Measurements from ENCODE around the gene RNMT. TPM values are rescaled to one million over a fixed set of nuclear protein-coding genes. Genes with fewer than 3 reads are reported as not detected.

The RNMT gene
- total RNA-seq, 1 experiment from 2014 or later = 58.2 TPM

DNA sequence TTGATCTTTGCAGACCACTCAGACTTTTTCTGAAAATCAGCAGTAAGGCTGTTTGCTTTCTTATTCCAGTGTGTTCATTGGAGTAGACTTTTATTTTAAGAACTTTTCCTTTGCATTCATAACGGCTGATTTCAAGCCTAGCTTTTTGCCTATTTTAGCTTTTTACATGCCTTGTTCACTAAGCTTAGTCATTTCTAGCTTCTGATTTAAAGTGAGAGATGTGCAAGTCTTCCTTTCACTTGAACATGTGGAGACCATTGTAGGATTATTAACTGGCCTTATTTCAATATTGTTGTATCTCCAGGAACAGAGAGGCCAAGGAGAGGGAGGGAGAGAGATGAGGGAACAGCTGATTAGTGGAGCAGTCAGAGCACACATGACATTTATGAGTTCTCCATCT, 32.1 kb downstream of the RNMT start:
- H3K36me3 Mint-ChIP-seq = peaks cover 82% of the 10 kb centered on the region
- TF ChIP-seq, protein P1, sequence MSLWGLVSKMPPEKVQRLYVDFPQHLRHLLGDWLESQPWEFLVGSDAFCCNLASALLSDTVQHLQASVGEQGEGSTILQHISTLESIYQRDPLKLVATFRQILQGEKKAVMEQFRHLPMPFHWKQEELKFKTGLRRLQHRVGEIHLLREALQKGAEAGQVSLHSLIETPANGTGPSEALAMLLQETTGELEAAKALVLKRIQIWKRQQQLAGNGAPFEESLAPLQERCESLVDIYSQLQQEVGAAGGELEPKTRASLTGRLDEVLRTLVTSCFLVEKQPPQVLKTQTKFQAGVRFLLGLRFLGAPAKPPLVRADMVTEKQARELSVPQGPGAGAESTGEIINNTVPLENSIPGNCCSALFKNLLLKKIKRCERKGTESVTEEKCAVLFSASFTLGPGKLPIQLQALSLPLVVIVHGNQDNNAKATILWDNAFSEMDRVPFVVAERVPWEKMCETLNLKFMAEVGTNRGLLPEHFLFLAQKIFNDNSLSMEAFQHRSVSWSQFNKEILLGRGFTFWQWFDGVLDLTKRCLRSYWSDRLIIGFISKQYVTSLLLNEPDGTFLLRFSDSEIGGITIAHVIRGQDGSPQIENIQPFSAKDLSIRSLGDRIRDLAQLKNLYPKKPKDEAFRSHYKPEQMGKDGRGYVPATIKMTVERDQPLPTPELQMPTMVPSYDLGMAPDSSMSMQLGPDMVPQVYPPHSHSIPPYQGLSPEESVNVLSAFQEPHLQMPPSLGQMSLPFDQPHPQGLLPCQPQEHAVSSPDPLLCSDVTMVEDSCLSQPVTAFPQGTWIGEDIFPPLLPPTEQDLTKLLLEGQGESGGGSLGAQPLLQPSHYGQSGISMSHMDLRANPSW (CRISPR knock-in tag; conservative IDR thresholded peaks at IDR 0.05; ENCODE audit: low read depth) = no peak
- TF ChIP-seq, protein P2, sequence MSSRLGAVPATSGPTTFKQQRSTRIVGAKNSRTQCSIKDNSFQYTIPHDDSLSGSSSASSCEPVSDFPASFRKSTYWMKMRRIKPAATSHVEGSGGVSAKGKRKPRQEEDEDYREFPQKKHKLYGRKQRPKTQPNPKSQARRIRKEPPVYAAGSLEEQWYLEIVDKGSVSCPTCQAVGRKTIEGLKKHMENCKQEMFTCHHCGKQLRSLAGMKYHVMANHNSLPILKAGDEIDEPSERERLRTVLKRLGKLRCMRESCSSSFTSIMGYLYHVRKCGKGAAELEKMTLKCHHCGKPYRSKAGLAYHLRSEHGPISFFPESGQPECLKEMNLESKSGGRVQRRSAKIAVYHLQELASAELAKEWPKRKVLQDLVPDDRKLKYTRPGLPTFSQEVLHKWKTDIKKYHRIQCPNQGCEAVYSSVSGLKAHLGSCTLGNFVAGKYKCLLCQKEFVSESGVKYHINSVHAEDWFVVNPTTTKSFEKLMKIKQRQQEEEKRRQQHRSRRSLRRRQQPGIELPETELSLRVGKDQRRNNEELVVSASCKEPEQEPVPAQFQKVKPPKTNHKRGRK (CRISPR knock-in tag; IDR thresholded peaks at IDR 0.05; ENCODE audit: borderline replicate concordance) = no peak
- no peak for TF ChIP-seq JAZF1 (CRISPR knock-in tag; IDR thresholded peaks at IDR 0.05)
- TF ChIP-seq, protein P3, sequence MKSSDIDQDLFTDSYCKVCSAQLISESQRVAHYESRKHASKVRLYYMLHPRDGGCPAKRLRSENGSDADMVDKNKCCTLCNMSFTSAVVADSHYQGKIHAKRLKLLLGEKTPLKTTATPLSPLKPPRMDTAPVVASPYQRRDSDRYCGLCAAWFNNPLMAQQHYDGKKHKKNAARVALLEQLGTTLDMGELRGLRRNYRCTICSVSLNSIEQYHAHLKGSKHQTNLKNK (CRISPR knock-in tag; IDR thresholded peaks at IDR 0.05) = no peak
- no peak for TF ChIP-seq CREB1 (CRISPR knock-in tag; IDR thresholded peaks at IDR 0.05)
- TF ChIP-seq ELF4 (CRISPR knock-in tag; IDR thresholded peaks at IDR 0.05; ENCODE audit: low read depth) = no peak
- no peak for TF ChIP-seq MYBL2 (CRISPR knock-in tag; IDR thresholded peaks at IDR 0.05)
- TF ChIP-seq GABPB1 (CRISPR knock-in tag; IDR thresholded peaks at IDR 0.05) = no peak
- no peak for TF ChIP-seq TCF7 (CRISPR knock-in tag; IDR thresholded peaks at IDR 0.05; ENCODE audit: low read depth)
- TF ChIP-seq, protein P4, sequence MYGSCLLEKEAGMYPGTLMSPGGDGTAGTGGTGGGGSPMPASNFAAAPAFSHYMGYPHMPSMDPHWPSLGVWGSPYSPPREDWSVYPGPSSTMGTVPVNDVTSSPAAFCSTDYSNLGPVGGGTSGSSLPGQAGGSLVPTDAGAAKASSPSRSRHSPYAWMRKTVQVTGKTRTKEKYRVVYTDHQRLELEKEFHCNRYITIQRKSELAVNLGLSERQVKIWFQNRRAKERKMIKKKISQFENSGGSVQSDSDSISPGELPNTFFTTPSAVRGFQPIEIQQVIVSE (CRISPR knock-in tag; IDR thresholded peaks at IDR 0.05; ENCODE audit: borderline replicate concordance) = no peak
- TF ChIP-seq, protein P5, sequence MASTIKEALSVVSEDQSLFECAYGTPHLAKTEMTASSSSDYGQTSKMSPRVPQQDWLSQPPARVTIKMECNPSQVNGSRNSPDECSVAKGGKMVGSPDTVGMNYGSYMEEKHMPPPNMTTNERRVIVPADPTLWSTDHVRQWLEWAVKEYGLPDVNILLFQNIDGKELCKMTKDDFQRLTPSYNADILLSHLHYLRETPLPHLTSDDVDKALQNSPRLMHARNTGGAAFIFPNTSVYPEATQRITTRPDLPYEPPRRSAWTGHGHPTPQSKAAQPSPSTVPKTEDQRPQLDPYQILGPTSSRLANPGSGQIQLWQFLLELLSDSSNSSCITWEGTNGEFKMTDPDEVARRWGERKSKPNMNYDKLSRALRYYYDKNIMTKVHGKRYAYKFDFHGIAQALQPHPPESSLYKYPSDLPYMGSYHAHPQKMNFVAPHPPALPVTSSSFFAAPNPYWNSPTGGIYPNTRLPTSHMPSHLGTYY (CRISPR knock-in tag; IDR thresholded peaks at IDR 0.05) = no peak
- TF ChIP-seq ZNF219 (CRISPR knock-in tag; IDR thresholded peaks at IDR 0.05; ENCODE audit: borderline replicate concordance) = no peak
- no peak for TF ChIP-seq TP53 (CRISPR knock-in tag; IDR thresholded peaks at IDR 0.05)
- TF ChIP-seq MXD4 (CRISPR knock-in tag; IDR thresholded peaks at IDR 0.05; ENCODE audit: borderline replicate concordance) = no peak
- TF ChIP-seq ZBTB21 (CRISPR knock-in tag; IDR thresholded peaks at IDR 0.05; ENCODE audit: borderline replicate concordance) = no peak
- no peak for TF ChIP-seq RELA (CRISPR knock-in tag; IDR thresholded peaks at IDR 0.05; ENCODE audit: borderline replicate concordance)
- TF ChIP-seq JUN (CRISPR knock-in tag; IDR thresholded peaks at IDR 0.05) = no peak
- no peak for TF ChIP-seq ETV6 (CRISPR knock-in tag; IDR thresholded peaks at IDR 0.05)
- no peaks in the 10 kb centered on the region for H3K4me1 Mint-ChIP-seq
- ATAC-seq = no peak
- H3K27me3 Mint-ChIP-seq (ENCODE audit: low read depth) = no peaks in the 10 kb centered on the region
- H3K9me3 Mint-ChIP-seq = peaks cover 5% of the 10 kb centered on the region
- POLR2A ChIA-PET = no interaction called here
- no peak overlapping the region for H3K27ac Mint-ChIP-seq
- DNase-seq (ENCODE audit: low spot score) = no peak
- CTCF ChIA-PET = no interaction called here
- H3K4me3 Mint-ChIP-seq = no peak overlapping the region

DNA sequence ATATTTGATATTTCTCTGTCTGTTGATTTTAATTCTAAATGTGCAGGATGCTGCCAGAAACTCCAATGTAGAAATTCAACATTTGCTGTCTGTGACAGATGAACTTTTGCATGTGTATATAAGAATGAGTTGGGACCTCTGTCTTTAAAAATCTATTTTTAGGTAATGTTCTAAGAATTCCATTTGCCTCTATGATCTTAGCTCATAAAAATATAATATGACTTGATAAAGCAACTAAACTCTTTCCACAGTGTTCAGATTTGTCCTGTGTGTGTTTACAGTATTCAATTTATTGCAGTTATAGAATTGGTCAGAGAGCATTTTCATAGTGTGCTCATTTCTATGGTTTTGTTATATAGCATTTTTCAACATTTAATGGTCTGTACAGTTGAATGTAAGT, 33.6 kb downstream of the RNMT start:
- DNase-seq (ENCODE audit: low spot score) (no peak), ATAC-seq (no peak)
- no peaks in the 10 kb centered on the region for H3K27me3 Mint-ChIP-seq (ENCODE audit: low read depth)
- ChIA-PET POLR2A (no interaction called here), CTCF (no interaction called here)
- H3K9me3 Mint-ChIP-seq = peaks cover 19% of the 10 kb centered on the region
- H3K4me3 Mint-ChIP-seq = no peak overlapping the region
- H3K4me1 Mint-ChIP-seq = no peaks in the 10 kb centered on the region
- H3K36me3 Mint-ChIP-seq = peaks cover 82% of the 10 kb centered on the region
- TF ChIP-seq NR2C2 (CRISPR knock-in tag; IDR thresholded peaks at IDR 0.05) = no peak
- no peak for TF ChIP-seq EMX1 (CRISPR knock-in tag; IDR thresholded peaks at IDR 0.05)
- no peak overlapping the region for H3K27ac Mint-ChIP-seq

All from WTC11 (cell line).